Muscle of leg (tissue), 11 donors: ENCODE measurements around the gene PTTG1. TPM values are rescaled to one million over a fixed set of nuclear protein-coding genes. Genes with fewer than 3 reads are reported as not detected.

Experiments
- DNase-seq: peaks from one replicate; pipeline ENCODE4 v3.0.0; 2013
- H3K27ac ChIP-seq: one replicate; pipeline ENCODE4 v1.5.1; 2013; ENCODE audit warnings: mild to moderate bottlenecking, low read length, control low read depth
- H3K27me3 ChIP-seq: one replicate; pipeline ENCODE4 v1.6.1; 2013; ENCODE audit warnings: low read length; ENCODE audit not compliant: control insufficient read depth, insufficient read depth
- H3K36me3 ChIP-seq: one replicate; pipeline ENCODE4 v1.6.1; 2013; ENCODE audit warnings: low read length; ENCODE audit not compliant: control insufficient read depth, insufficient read depth
- H3K4me1 ChIP-seq: one replicate; pipeline ENCODE4 v1.6.1; 2013; ENCODE audit warnings: low read length; ENCODE audit not compliant: control insufficient read depth, insufficient read depth
- H3K4me3 ChIP-seq: one replicate; pipeline ENCODE4 v1.5.1; 2013; ENCODE audit warnings: low read length, control low read depth
- H3K9me3 ChIP-seq: replicated peaks from 2 replicates; pipeline ENCODE4 v1.6.1; 2013; ENCODE audit warnings: low read depth, low read length; ENCODE audit not compliant: control insufficient read depth
- WGBS: methylation state at CpG from one replicate; pipeline ENCODE4 v1.1.5; 2013; ENCODE audit warnings: missing lambda C conversion rate; ENCODE audit not compliant: insufficient coverage; 5-methylcytosine and 5-hydroxymethylcytosine counted together
- polyA plus RNA-seq, 8 donors: library from polyadenylated mRNA; unstranded; fragments of 120-200 nt; gene quantifications; one replicate each; pipeline versions ENCODE4 v1.2.1 to v1.2.3, GENCODE V29; 2013; ENCODE audit warnings: inconsistent platforms in 1 of 8, low replicate concordance in 1 of 8; ENCODE audit not compliant: insufficient read length in 8 of 8, insufficient read depth in 1 of 8
- total RNA-seq: library from RNA; stranded (reverse); fragments of 120-200 nt; gene quantifications from one replicate; pipeline ENCODE4 v1.2.4, GENCODE V29; 2013

The PTTG1 gene
- total and polyA plus RNA-seq, 9 donors: 29.8 to 45.5 (median 39.4) TPM

GRCh38 chr5:160382346-160382745, 39.3 kb upstream of the PTTG1 start:
- WGBS: 20% methylated on average over 1 of the region's 3 CpGs
- peaks cover 30% of the 10 kb centered on the region for H3K4me1 ChIP-seq
- no peaks in the 10 kb centered on the region for H3K36me3 ChIP-seq
- H3K27me3 ChIP-seq: no peaks in the 10 kb centered on the region
- H3K4me3 ChIP-seq: no peak overlapping the region
- peaks cover 3% of the 10 kb centered on the region for H3K9me3 ChIP-seq
- H3K27ac ChIP-seq: peak overlapping the region; percentile 23
- peak; percentile 81 for DNase-seq

- Histone ChIP-seq H3K4me3 (no peak overlapping the region), H3K36me3 (peaks cover 2% of the 10 kb centered on the region), H3K27ac (no peak overlapping the region), H3K9me3 (peaks cover 10% of the 10 kb centered on the region), H3K27me3 (no peaks in the 10 kb centered on the region), H3K4me1 (peaks cover 22% of the 10 kb centered on the region)
- no CpG with 5 or more reads among the region's 1 CpG for WGBS
- no peak for DNase-seq
Measured at GRCh38 chr5:160384681-160385080, 37.0 kb upstream of the PTTG1 start.

DNA sequence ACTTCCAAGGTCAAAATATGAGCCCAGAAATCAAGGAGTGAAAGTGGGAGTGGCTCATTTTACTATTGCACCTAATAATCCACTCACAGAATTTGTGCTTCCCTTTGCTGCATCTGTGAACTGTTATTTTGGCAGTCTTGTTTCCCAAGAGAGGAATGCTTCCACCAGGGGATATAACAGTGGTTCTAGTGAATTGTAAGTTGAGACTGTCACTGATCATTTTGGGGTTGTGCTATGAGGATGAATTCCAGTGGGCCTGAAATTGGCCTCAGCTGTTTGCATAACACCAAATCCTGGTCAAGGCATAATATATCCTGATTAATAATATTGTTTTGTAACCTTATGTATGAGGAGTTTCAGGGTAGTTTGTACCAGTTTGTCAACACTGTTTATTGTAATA, 36.2 kb upstream of the PTTG1 start:
- peaks cover 16% of the 10 kb centered on the region for H3K4me1 ChIP-seq
- peaks cover 2% of the 10 kb centered on the region for H3K36me3 ChIP-seq
- H3K27ac ChIP-seq: no peak overlapping the region
- H3K27me3 ChIP-seq: no peaks in the 10 kb centered on the region
- no peak for DNase-seq
- H3K4me3 ChIP-seq: no peak overlapping the region
- H3K9me3 ChIP-seq: peaks cover 10% of the 10 kb centered on the region

GRCh38 chr5:160387445-160387844, 34.2 kb upstream of the PTTG1 start:
- no peak for DNase-seq
- no peak overlapping the region for H3K27ac ChIP-seq
- no CpG with 5 or more reads among the region's 1 CpG for WGBS

DNA sequence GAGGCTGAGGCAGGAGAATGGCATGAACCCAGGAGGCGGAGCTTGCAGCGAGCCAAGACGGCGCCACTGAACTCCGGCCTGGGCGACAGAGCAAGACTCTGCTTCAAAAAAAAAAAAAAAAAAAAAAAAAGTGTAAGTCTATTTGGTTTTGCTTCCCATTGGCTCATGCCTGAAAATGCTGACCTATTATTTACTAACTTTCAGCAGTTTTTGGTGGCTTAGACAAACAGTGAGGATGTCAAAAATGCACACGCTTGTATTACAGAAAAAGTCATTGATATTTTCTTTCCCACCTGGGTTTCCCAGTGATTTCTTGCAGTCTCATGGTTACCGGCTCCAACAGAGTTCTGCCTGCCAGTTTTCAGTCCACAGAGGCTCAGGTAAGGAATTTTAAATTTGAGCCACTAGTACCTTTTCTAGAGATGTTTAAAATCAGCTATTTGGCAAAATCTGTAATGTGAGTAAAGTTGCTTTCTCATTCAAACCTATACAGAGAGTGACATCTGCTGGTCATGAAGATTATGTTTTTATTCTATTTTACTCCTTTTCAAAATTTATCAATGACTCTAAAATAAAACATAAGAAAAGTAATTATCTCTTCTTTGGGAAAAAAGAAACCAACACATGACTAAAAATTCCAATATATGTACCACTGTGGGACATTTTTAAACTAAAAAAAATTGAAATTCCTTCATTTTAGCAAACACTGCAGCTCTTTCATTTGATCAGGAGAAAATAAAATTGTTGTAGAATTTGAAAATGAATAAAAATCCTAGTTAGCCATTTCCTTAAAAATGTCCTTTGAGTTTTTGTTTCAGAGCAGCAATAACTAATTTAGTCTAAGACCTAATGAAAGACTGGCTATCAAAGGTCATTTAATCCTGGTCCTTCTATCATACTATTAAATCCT, 30.6 kb upstream of the PTTG1 start:
- no peak overlapping the region for H3K27ac ChIP-seq
- peaks cover 7% of the 10 kb centered on the region for H3K36me3 ChIP-seq
- H3K9me3 ChIP-seq: peaks cover 10% of the 10 kb centered on the region
- H3K27me3 ChIP-seq: no peaks in the 10 kb centered on the region
- H3K4me3 ChIP-seq: no peak overlapping the region
- no peaks in the 10 kb centered on the region for H3K4me1 ChIP-seq
- no CpG with 5 or more reads among the region's 8 CpGs for WGBS
- peak; percentile 68 for DNase-seq

More at GRCh38 chr5:160387445-160387844, 34.2 kb upstream of the PTTG1 start:
- H3K9me3 ChIP-seq: peaks cover 10% of the 10 kb centered on the region
- no peak overlapping the region for H3K4me3 ChIP-seq
- H3K36me3 ChIP-seq: peaks cover 2% of the 10 kb centered on the region
- no peaks in the 10 kb centered on the region for H3K27me3 ChIP-seq
- peaks cover 7% of the 10 kb centered on the region for H3K4me1 ChIP-seq

- no peaks in the 10 kb centered on the region for H3K9me3 ChIP-seq
- WGBS: no CpG with 5 or more reads among the region's 7 CpGs
- peaks cover 7% of the 10 kb centered on the region for H3K4me1 ChIP-seq
- H3K27me3 ChIP-seq: no peaks in the 10 kb centered on the region
- no peak for DNase-seq
- H3K4me3 ChIP-seq: no peak overlapping the region
- H3K36me3 ChIP-seq: peaks cover 7% of the 10 kb centered on the region
- H3K27ac ChIP-seq: no peak overlapping the region
Measured at GRCh38 chr5:160395111-160395510, 26.5 kb upstream of the PTTG1 start.

GRCh38 chr5:160397492-160397891, 24.2 kb upstream of the PTTG1 start:
- H3K9me3 ChIP-seq: no peaks in the 10 kb centered on the region
- DNase-seq: no peak
- H3K4me3 ChIP-seq: no peak overlapping the region
- no CpG with 5 or more reads among the region's 1 CpG for whole genome bisulfite sequencing
- no peaks in the 10 kb centered on the region for H3K27me3 ChIP-seq
- H3K4me1 ChIP-seq: peaks cover 9% of the 10 kb centered on the region
- H3K36me3 ChIP-seq: peaks cover 9% of the 10 kb centered on the region
- H3K27ac ChIP-seq: no peak overlapping the region

DNA sequence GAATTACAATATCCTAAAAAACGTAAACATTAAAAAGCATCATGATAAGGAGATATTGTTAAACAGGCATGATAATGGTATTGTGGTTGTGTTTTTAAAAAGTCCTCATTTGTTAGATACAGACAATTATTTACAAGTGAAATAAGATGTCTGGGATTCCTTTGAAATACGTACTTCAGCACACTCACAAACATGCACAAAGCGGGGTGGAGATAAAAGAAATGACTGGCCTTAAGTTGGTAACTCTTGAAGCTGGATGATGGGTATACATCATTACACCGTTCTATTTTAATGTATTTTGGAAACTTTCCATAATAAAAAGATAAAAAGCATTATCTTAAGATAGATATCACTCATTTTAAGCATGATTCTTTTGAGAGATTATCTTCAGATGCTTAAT, 22.8 kb upstream of the PTTG1 start:
- Histone ChIP-seq H3K36me3 (peaks cover 18% of the 10 kb centered on the region), H3K27ac (peak overlapping the region; percentile 13), H3K4me1 (peaks cover 9% of the 10 kb centered on the region), H3K4me3 (peak overlapping the region; percentile 83), H3K27me3 (no peaks in the 10 kb centered on the region), H3K9me3 (no peaks in the 10 kb centered on the region)
- DNase-seq: no peak
- WGBS: no CpG with 5 or more reads among the region's 4 CpGs

- no peaks in the 10 kb centered on the region for H3K9me3 ChIP-seq
- H3K4me3 ChIP-seq: peak within 1 kb of the TSS; percentile 83
Measured at GRCh38 chr5:160399402-160400353, 22.0 kb upstream of the PTTG1 start, which contains the start of gene FAM200C. FAM200C (minus strand) TSS chr5:160400054; CDS start chr5:160395490, 4,564 bp downstream.

More at GRCh38 chr5:160399402-160400353, 22.0 kb upstream of the PTTG1 start, which contains the start of gene FAM200C:
- Histone ChIP-seq H3K4me1 (peaks cover 9% of the 10 kb centered on the region), H3K27me3 (no peaks in the 10 kb centered on the region), H3K36me3 (peaks cover 25% of the 10 kb centered on the region), H3K27ac (peak within 1 kb of the TSS; percentile 96)
- peak; percentile 97 for DNase-seq
- WGBS: under 1% methylated on average over 32 of the region's 41 CpGs
